Measurements from ENCODE around the gene GARNL3. TPM values are rescaled to one million over a fixed set of nuclear protein-coding genes. Genes with fewer than 3 reads are reported as not detected.

GARNL3 gene
- total and polyA plus RNA-seq, 2 experiments from 2014 or later, result 8.7 to 21.9 TPM

DNA sequence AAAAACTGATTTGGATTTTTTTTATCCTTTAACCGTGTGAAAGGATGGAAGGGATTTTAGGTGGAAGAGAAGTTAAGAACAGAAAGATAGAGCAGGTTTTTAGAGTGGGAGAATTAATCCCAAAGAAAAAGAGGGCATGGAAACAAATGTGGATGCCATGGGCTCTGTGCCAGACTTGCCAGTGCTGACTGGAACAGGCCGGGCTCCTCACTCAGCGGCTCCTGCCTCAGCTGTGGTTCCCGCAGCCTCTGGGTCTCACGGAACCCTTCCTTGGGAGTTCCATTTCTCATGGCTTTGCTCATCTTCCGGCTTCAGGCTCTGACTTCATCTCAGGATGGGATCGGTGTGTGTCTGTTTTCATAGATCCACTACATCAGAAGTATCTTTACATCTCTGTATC, 102.0 kb downstream of the GARNL3 start:
- H3K36me3 Mint-ChIP-seq (ENCODE audit: low read depth), result no peaks in the 10 kb centered on the region; the same call in 2 of the 3 replicates
- no peak for ATAC-seq

More for the DNA sequence above, 102.0 kb downstream of the GARNL3 start:
- H3K4me3 Mint-ChIP-seq, result no peak overlapping the region
- peaks cover 12% of the 10 kb centered on the region for H3K4me1 Mint-ChIP-seq
- H3K27ac Mint-ChIP-seq, result no peak overlapping the region
- H3K9me3 Mint-ChIP-seq, result no peaks in the 10 kb centered on the region
- Histone ChIP-seq H3K27me3 (ENCODE audit: insufficient read depth) (no peaks in the 10 kb centered on the region), H3K4me2 (no peak overlapping the region), H2AFZ (no peak overlapping the region), H3K27ac (ENCODE audit: low read depth) (no peak overlapping the region), H3K4me3 (no peak overlapping the region), H3K4me1 (ENCODE audit: insufficient read depth) (peaks cover 6% of the 10 kb centered on the region; the same call in 1 of the 2 replicates), H4K20me1 (replicated peaks; ENCODE audit: insufficient read depth) (no peaks in the 10 kb centered on the region), H3K79me2 (replicated peaks; ENCODE audit: insufficient read depth) (no peaks in the 10 kb centered on the region), H3K9me2 (ENCODE audit: insufficient read depth) (no peaks in the 10 kb centered on the region), H3K36me3 (ENCODE audit: insufficient read depth) (no peaks in the 10 kb centered on the region), H3F3A (replicated peaks; ENCODE audit: low read depth) (no peaks in the 10 kb centered on the region)
- TF ChIP-seq EZH2phosphoT487 (IDR thresholded peaks at IDR 0.05; ENCODE audit: unreplicated experiment) (no peak), POLR2AphosphoS5 (IDR thresholded peaks at IDR 0.05; ENCODE audit: low read depth) (no peak), ZNF462 (CRISPR knock-in tag; IDR thresholded peaks at IDR 0.05) (no peak), ZNF114 (CRISPR knock-in tag; IDR thresholded peaks at IDR 0.05) (no peak), ZNF331 (CRISPR knock-in tag; IDR thresholded peaks at IDR 0.05; ENCODE audit: low read depth) (no peak), EZH2 (IDR thresholded peaks at IDR 0.05; ENCODE audit: low read depth, unreplicated experiment) (no peak), CREB1 (CRISPR knock-in tag; IDR thresholded peaks at IDR 0.05; ENCODE audit: low read depth) (no peak), NANOG (IDR thresholded peaks at IDR 0.05; ENCODE audit: borderline replicate concordance) (no peak), STAT1 (IDR thresholded peaks at IDR 0.05; ENCODE audit: unreplicated experiment) (no peak), JUNB (IDR thresholded peaks at IDR 0.05; ENCODE audit: unreplicated experiment) (no peak)
- TF ChIP-seq, protein P1, sequence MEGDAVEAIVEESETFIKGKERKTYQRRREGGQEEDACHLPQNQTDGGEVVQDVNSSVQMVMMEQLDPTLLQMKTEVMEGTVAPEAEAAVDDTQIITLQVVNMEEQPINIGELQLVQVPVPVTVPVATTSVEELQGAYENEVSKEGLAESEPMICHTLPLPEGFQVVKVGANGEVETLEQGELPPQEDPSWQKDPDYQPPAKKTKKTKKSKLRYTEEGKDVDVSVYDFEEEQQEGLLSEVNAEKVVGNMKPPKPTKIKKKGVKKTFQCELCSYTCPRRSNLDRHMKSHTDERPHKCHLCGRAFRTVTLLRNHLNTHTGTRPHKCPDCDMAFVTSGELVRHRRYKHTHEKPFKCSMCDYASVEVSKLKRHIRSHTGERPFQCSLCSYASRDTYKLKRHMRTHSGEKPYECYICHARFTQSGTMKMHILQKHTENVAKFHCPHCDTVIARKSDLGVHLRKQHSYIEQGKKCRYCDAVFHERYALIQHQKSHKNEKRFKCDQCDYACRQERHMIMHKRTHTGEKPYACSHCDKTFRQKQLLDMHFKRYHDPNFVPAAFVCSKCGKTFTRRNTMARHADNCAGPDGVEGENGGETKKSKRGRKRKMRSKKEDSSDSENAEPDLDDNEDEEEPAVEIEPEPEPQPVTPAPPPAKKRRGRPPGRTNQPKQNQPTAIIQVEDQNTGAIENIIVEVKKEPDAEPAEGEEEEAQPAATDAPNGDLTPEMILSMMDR (conservative IDR thresholded peaks at IDR 0.05; ENCODE audit: low read depth in 2 of 2), result no peak
- TF ChIP-seq, protein P2, sequence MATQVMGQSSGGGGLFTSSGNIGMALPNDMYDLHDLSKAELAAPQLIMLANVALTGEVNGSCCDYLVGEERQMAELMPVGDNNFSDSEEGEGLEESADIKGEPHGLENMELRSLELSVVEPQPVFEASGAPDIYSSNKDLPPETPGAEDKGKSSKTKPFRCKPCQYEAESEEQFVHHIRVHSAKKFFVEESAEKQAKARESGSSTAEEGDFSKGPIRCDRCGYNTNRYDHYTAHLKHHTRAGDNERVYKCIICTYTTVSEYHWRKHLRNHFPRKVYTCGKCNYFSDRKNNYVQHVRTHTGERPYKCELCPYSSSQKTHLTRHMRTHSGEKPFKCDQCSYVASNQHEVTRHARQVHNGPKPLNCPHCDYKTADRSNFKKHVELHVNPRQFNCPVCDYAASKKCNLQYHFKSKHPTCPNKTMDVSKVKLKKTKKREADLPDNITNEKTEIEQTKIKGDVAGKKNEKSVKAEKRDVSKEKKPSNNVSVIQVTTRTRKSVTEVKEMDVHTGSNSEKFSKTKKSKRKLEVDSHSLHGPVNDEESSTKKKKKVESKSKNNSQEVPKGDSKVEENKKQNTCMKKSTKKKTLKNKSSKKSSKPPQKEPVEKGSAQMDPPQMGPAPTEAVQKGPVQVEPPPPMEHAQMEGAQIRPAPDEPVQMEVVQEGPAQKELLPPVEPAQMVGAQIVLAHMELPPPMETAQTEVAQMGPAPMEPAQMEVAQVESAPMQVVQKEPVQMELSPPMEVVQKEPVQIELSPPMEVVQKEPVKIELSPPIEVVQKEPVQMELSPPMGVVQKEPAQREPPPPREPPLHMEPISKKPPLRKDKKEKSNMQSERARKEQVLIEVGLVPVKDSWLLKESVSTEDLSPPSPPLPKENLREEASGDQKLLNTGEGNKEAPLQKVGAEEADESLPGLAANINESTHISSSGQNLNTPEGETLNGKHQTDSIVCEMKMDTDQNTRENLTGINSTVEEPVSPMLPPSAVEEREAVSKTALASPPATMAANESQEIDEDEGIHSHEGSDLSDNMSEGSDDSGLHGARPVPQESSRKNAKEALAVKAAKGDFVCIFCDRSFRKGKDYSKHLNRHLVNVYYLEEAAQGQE (IDR thresholded peaks at IDR 0.05; ENCODE audit: unreplicated experiment), result no peak
- TF ChIP-seq, protein P3, sequence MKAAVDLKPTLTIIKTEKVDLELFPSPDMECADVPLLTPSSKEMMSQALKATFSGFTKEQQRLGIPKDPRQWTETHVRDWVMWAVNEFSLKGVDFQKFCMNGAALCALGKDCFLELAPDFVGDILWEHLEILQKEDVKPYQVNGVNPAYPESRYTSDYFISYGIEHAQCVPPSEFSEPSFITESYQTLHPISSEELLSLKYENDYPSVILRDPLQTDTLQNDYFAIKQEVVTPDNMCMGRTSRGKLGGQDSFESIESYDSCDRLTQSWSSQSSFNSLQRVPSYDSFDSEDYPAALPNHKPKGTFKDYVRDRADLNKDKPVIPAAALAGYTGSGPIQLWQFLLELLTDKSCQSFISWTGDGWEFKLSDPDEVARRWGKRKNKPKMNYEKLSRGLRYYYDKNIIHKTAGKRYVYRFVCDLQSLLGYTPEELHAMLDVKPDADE (IDR thresholded peaks at IDR 0.05), result no peak
- H3K27me3 Mint-ChIP-seq (ENCODE audit: insufficient read depth, low read depth, poor library complexity), result peaks cover 3% of the 10 kb centered on the region
- no peak for DNase-seq (ENCODE audit: low spot score)
